Transverse colon (tissue), 4 donors: Measurements from ENCODE around the gene SPEG.
A peak's percentile ranks its signal among the peaks of the same experiment; 100 is the strongest.

ENCODE experiments used
- CTCF ChIP-seq, 5 experiments: fragments of 200-600 bp in 3 of 5; fragments of 450-650 bp in 2 of 5; sonication (generic) in 3 of 5; IDR thresholded peaks; 1 replicate in 2 of 5; 2 replicates in 3 of 5; pipeline ENCODE4 v1.5.1; 2016 to 2017; ENCODE audit warnings: antibody characterized with exemption in 5 of 5, inconsistent platforms in 3 of 5, mild to moderate bottlenecking in 2 of 5, moderate library complexity in 1 of 5
- POLR2AphosphoS5 ChIP-seq, 3 donors: sonication (generic); formaldehyde crosslinking; IDR thresholded peaks; one replicate each; pipeline ENCODE4 v1.6.1; 2016; ENCODE audit warnings: antibody characterized with exemption in 3 of 3

- TF ChIP-seq CTCF (IDR thresholded peaks at IDR 0.05) (no peak), POLR2AphosphoS5 (IDR thresholded peaks at IDR 0.05) (peak in 1 of 3 donors; percentile 25)
Measured at GRCh38 chr2:219417374-219417773, 17.3 kb upstream of the SPEG start.
